Activated B cell treated with CpG ODN at 0.5 μM for 24 hours (primary cell): Measurements from ENCODE around the gene CLHC1. TPM values are rescaled to one million over a fixed set of nuclear protein-coding genes. Genes with fewer than 3 reads are reported as not detected.
"Not testable (repeated sequence)": the region's sequence is repeated elsewhere in the genome, so short reads cannot be mapped to it uniquely, and the experiment has no call there.

Source experiments
- ATAC-seq: fragments of 200-7000 bp; cut with Tn5 transposase; one replicate; pipeline ENCODE4 v1.10.0; 2021; ENCODE audit warnings: low read depth, mild to moderate bottlenecking, moderate library complexity
- CTCF ChIA-PET: fragments of 350-600 bp; sonication (Branson Sonifier 250); formaldehyde crosslinking; loops from one replicate; lab custom pipeline; 2021; ENCODE audit warnings: antibody characterized with exemption; lab: Charles Lee
- POLR2A ChIA-PET: fragments of 350-600 bp; sonication (Branson Sonifier 250); formaldehyde crosslinking; loops from one replicate; lab custom pipeline; 2021; ENCODE audit warnings: antibody characterized with exemption; lab: Charles Lee
- DNase-seq: peaks from one replicate; pipeline ENCODE4 v3.0.0; 2022
- H3K27ac Mint-ChIP-seq: one replicate; pipeline ENCODE4 v1.8.0; 2020; ENCODE audit warnings: mixed read lengths
- H3K27me3 Mint-ChIP-seq: one replicate; pipeline ENCODE4 v1.8.0; 2021; ENCODE audit warnings: mixed read lengths
- H3K36me3 Mint-ChIP-seq: one replicate; pipeline ENCODE4 v1.8.0; 2021; ENCODE audit warnings: low read depth, mixed read lengths
- H3K4me1 Mint-ChIP-seq: one replicate; pipeline ENCODE4 v1.8.0; 2021; ENCODE audit warnings: mixed read lengths
- H3K4me3 Mint-ChIP-seq: one replicate; pipeline ENCODE4 v1.8.0; 2020; ENCODE audit warnings: mild to moderate bottlenecking, mixed read lengths
- H3K9me3 Mint-ChIP-seq: one replicate; pipeline ENCODE4 v1.8.0; 2020; ENCODE audit warnings: mixed read lengths
- intact Hi-C: fragments of 100-400 bp; cut with micrococcal nuclease; formaldehyde crosslinking; loops from one replicate; pipeline ENCODE4 v1.15.1; 2024
- total RNA-seq: library from RNA; stranded (reverse); gene quantifications from 2 replicates; pipeline ENCODE4 v1.2.3, GENCODE V29; 2022
- TF ChIP-seq, protein P1 (sequence below): fragments of 200-600 bp; IDR thresholded peaks from one replicate; pipeline ENCODE4 v1.8.0; 2022; ENCODE audit warnings: antibody characterized with exemption, mild to moderate bottlenecking

Gene CLHC1
- 7.1 and 10.5 TPM in 2 replicates for total RNA-seq

- intact Hi-C loops = loop anchor here (1.0 to 5.0 kb wide), 12 partner anchors 9 to 1445 kb away; partner anchors contain the start of genes ASB3, CCDC88A, CFAP36 and EML6
- Mint-ChIP-seq H3K36me3 (peaks cover 53% of the 10 kb centered on the region), H3K27me3 (no peaks in the 10 kb centered on the region), H3K4me1 (peaks cover 58% of the 10 kb centered on the region), H3K9me3 (no peaks in the 10 kb centered on the region), H3K27ac (peak within 1 kb of the TSS; percentile 98), H3K4me3 (peak within 1 kb of the TSS; percentile 99)
- TF ChIP-seq, protein P1, sequence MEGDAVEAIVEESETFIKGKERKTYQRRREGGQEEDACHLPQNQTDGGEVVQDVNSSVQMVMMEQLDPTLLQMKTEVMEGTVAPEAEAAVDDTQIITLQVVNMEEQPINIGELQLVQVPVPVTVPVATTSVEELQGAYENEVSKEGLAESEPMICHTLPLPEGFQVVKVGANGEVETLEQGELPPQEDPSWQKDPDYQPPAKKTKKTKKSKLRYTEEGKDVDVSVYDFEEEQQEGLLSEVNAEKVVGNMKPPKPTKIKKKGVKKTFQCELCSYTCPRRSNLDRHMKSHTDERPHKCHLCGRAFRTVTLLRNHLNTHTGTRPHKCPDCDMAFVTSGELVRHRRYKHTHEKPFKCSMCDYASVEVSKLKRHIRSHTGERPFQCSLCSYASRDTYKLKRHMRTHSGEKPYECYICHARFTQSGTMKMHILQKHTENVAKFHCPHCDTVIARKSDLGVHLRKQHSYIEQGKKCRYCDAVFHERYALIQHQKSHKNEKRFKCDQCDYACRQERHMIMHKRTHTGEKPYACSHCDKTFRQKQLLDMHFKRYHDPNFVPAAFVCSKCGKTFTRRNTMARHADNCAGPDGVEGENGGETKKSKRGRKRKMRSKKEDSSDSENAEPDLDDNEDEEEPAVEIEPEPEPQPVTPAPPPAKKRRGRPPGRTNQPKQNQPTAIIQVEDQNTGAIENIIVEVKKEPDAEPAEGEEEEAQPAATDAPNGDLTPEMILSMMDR = no peak
- POLR2A ChIA-PET = interaction anchor here (0.6 to 1.7 kb wide), 25 partner anchors 9 to 1464 kb away, joined by 3 to 81 read pairs (median 4); partner anchors contain the start of genes CCDC88A, CFAP36, CHAC2 and MTIF2
- DNase-seq (peak; percentile 92), ATAC-seq (peak; percentile 86)
- CTCF ChIA-PET = interaction anchor here (1.0 kb wide), 1 partner anchor 332 kb away, joined by 3 read pairs; no protein-coding TSS in a partner anchor
Observed at GRCh38 chr2:55232084-55232862, at the start of gene CLHC1, which contains the start of gene RPS27A. Gene CLHC1, minus strand, starts transcription at chr2:55232293. Its CDS starts 9,882 bp downstream, at chr2:55222411. Gene RPS27A, plus strand, starts transcription at chr2:55232688. Its CDS starts 137 bp downstream, at chr2:55232825.

DNA sequence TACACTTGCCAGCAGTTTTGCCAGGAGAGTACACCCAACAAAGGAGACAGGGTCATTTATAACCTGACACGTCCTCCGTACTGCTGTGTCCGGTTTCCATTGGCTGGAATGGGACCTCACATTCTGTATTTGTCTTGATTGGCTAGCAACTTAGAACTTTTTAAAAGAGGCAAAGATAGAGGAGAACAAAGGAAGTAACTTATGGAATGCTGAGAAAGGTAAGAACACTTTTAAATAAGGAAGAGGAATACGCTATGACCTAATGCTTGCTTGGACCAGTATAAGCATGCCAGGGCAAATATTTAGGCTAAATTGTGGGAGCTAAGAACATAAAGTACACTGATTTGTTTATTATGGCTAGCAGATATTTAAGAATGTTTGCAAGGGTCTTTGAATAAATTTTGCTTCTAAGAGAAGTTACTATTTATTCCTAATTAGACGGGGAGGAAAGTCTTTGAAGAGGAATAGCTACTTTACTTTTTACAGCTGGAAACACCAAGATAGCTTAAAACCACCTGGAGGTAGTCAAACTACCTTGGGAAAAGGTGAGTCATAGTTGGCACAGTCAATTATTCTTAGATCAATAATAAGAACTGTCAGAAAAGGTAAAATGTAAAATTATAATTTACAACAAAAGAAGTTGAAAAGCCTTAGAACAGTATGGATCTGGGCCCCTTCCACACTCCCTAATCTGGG lies 48.9 kb upstream of the CLHC1 start:
- H3K4me1 Mint-ChIP-seq = peaks cover 28% of the 10 kb centered on the region
- H3K9me3 Mint-ChIP-seq, H3K36me3 Mint-ChIP-seq, H3K27me3 Mint-ChIP-seq, DNase-seq, ATAC-seq, CTCF ChIA-PET: not testable (repeated sequence)
- intact Hi-C loops = loop anchor here (5.0 kb wide), 4 partner anchors 336 to 1514 kb away; partner anchors contain the start of genes ACYP2, CHAC2 and PPP4R3B
- POLR2A ChIA-PET = interaction anchor here (0.6 to 1.8 kb wide), 6 partner anchors 12 to 700 kb away, joined by 4 to 14 read pairs (median 6); partner anchors contain the start of genes CLHC1, MTIF2 and RPS27A
- peak overlapping the region; percentile 88 for H3K4me3 Mint-ChIP-seq
- peak overlapping the region; percentile 93 for H3K27ac Mint-ChIP-seq

- H3K27me3 Mint-ChIP-seq, CTCF ChIA-PET, H3K9me3 Mint-ChIP-seq, H3K4me3 Mint-ChIP-seq, DNase-seq, ATAC-seq, H3K36me3 Mint-ChIP-seq, POLR2A ChIA-PET: not testable (repeated sequence)
- intact Hi-C loops = loop anchor here (5.0 kb wide), 4 partner anchors 337 to 1513 kb away; partner anchors contain the start of genes ACYP2, CHAC2 and PPP4R3B
- H3K27ac Mint-ChIP-seq = peak overlapping the region; percentile 59
- peaks cover 25% of the 10 kb centered on the region for H3K4me1 Mint-ChIP-seq
Observed at GRCh38 chr2:55279859-55280424, 47.8 kb upstream of the CLHC1 start.

- peaks cover 24% of the 10 kb centered on the region for H3K4me1 Mint-ChIP-seq
- DNase-seq, H3K36me3 Mint-ChIP-seq, H3K9me3 Mint-ChIP-seq, H3K27me3 Mint-ChIP-seq, CTCF ChIA-PET, POLR2A ChIA-PET, intact Hi-C loops, H3K27ac Mint-ChIP-seq, ATAC-seq, H3K4me3 Mint-ChIP-seq: not testable (repeated sequence)
Observed at GRCh38 chr2:55279214-55279835, 47.2 kb upstream of the CLHC1 start.

DNA sequence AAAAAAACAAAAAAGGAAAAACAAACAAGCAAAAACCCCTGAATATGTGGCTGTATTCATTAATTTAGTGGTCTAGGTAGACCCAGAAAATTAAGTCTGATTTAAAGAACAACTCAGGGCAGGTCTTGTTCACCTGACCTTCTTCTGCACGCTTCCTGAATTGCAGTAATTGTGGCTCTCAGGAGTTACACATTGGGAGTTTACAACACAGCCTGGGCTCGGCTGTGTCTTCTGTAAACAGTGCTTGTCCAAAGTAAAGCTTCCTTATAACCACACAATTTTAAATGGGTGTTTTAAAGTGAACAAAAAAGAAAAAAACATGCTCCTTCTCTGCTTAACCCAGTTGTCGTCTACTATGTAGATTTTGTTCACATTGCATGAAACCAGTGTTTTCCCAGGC lies 45.2 kb upstream of the CLHC1 start:
- ATAC-seq (no peak), DNase-seq (no peak)
- ChIA-PET CTCF (no interaction called here), POLR2A (interaction anchor here (0.7 kb wide), 1 partner anchor 416 kb away, joined by 3 read pairs; no protein-coding TSS in a partner anchor)
- Mint-ChIP-seq H3K27ac (no peak overlapping the region), H3K9me3 (no peaks in the 10 kb centered on the region), H3K4me3 (no peak overlapping the region), H3K4me1 (peaks cover 7% of the 10 kb centered on the region), H3K36me3 (no peaks in the 10 kb centered on the region), H3K27me3 (no peaks in the 10 kb centered on the region)
- TF ChIP-seq, protein P1 = no peak
- intact Hi-C loops = no loop called here

DNA sequence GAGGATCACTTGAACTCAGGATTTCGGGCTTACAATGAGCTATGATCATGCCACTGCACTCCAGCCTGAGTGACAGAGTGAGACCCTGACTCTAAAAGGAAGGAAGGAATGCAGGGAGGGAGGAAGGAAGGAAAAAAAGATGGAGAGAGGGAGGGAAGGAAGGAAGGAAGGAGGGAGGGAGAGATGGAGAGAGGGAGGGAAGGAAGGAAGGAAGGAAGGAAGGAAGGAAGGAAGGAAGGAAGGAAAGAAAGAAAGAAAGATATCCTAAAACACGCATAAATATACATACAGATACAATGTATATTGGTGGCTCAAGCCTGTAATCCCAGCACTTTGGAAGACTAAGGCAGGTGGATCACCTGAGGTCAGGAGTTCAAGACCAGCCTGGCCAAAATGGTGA lies 42.3 kb upstream of the CLHC1 start:
- H3K27me3 Mint-ChIP-seq, H3K27ac Mint-ChIP-seq, H3K4me3 Mint-ChIP-seq, H3K9me3 Mint-ChIP-seq, H3K4me1 Mint-ChIP-seq, H3K36me3 Mint-ChIP-seq, POLR2A ChIA-PET, DNase-seq, CTCF ChIA-PET, ATAC-seq, intact Hi-C loops: not testable (repeated sequence)
